Gastrocnemius medialis (tissue), 4 donors: ENCODE data around the gene ZMYND8. TPM values are rescaled to one million over a fixed set of nuclear protein-coding genes. Genes with fewer than 3 reads are reported as not detected.

Experiments used
- ATAC-seq, 2 donors: fragments of 150-250 bp; one replicate each; pipeline ENCODE4 v1.9.1; 2016
- DNase-seq, 2 donors: peaks; one replicate each; pipeline ENCODE4 v3.0.0-alpha.2; 2019
- H3K27ac ChIP-seq, 4 donors: fragments of 200-600 bp; sonication (generic); 1 replicate in 1 of 4; 2 replicates in 3 of 4; pipeline ENCODE4 v1.5.1; 2016 to 2018; ENCODE audit warnings: mild to moderate bottlenecking in 2 of 4, moderate library complexity in 1 of 4
- H3K27me3 ChIP-seq, 3 donors: fragments of 200-600 bp; sonication (generic) in 2 of 3; 1 replicate in 1 of 3; 2 replicates in 2 of 3; pipeline versions ENCODE4 v1.5.1 to v1.6.0; 2016 to 2019; ENCODE audit warnings: mild to moderate bottlenecking in 1 of 3, moderate library complexity in 1 of 3
- H3K36me3 ChIP-seq, 2 donors: fragments of 200-600 bp; sonication (generic) in 1 of 2; one replicate each; pipeline ENCODE4 v1.5.1; 2017 to 2018
- H3K4me1 ChIP-seq, 2 donors: fragments of 200-600 bp; sonication (generic) in 1 of 2; one replicate each; pipeline ENCODE4 v1.5.1; 2016 to 2017; ENCODE audit warnings: mild to moderate bottlenecking in 2 of 2
- H3K4me3 ChIP-seq, 4 donors: fragments of 200-600 bp; sonication (generic) in 3 of 4; 1 replicate in 1 of 4; 2 replicates in 3 of 4; pipeline ENCODE4 v1.5.1; 2016 to 2019; ENCODE audit warnings: mild to moderate bottlenecking in 2 of 4
- H3K9me3 ChIP-seq, 3 donors: fragments of 200-600 bp; sonication (generic) in 2 of 3; 1 replicate in 1 of 3; 2 replicates in 2 of 3; pipeline ENCODE4 v1.5.1; 2016 to 2019
- POLR2A ChIP-seq, 2 donors: fragments of 450-650 bp; IDR thresholded peaks; one replicate each; pipeline ENCODE4 v1.6.1; 2017; ENCODE audit warnings: antibody characterized with exemption in 2 of 2, mild to moderate bottlenecking in 2 of 2, moderate library complexity in 2 of 2
- in situ Hi-C, 4 donors: fragments of 200-750 bp; cut with MboI; loops; one replicate each; pipeline versions ENCODE4 v1.15.0 to v1.8.0; 2017; ENCODE audit warnings: low sequenced_read_pairs in 4 of 4
- intact Hi-C: fragments of 100-400 bp; cut with DNase I; formaldehyde crosslinking; loops from one replicate; pipeline ENCODE4 v1.15.1; 2023; ENCODE audit warnings: low total_unique reads
- total RNA-seq, 4 donors: library from RNA; depleted of rRNA; stranded (reverse); fragments of >200 nt; gene quantifications; one replicate each; pipeline versions ENCODE4 v1.1.0 to v1.2.3, GENCODE V29; 2016
- TF ChIP-seq, protein P1 (sequence below), 5 experiments: fragments of 450-650 bp in 3 of 5; fragments of 200-600 bp in 2 of 5; sonication (generic) in 2 of 5; IDR thresholded peaks in 4 of 5; conservative IDR thresholded peaks in 1 of 5; 1 replicate in 4 of 5; 2 replicates in 1 of 5; pipeline ENCODE4 v1.5.1; 2016 to 2019; ENCODE audit warnings: antibody characterized with exemption in 5 of 5, mild to moderate bottlenecking in 3 of 5, moderate library complexity in 3 of 5

ZMYND8 gene
- total RNA-seq, 4 donors from 2014 or later, result 15.1 to 32.2 (median 19.7) TPM

DNA sequence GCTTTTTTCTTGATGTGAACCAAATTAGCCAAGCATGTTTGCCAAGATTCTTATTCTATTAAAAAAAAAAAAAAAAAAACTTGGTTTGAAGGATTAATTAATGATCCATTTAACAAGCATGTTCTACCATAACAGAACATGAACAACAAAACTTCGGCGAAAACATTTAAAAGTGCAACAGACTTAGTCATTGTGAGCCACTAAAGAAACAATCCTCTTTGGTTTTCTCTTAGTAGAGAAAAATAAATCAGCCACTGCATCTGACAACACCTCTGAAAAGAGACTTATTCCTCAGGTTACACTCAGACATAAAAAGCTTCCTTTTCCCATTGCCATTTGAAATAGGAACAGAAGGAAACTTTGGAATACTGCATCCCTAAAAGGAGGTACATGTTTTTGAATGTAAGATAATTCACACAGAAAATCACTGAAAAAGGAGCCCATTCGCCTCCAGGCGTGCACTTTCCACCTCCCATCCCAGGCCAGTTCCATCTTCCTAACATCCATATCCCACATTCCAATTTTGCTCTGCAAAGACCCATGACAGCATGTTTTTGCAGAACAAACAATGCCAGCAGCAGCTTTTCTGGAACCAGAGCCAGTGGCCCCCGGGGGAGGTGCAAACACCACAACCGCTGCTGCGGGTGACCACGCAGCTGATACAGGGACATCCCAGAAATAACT lies 79.5 kb downstream of the ZMYND8 start:
- in situ Hi-C loops, result loop anchor here (5.0 to 10.0 kb wide), 3 partner anchors 105 to 348 kb away; no protein-coding TSS in a partner anchor
- Histone ChIP-seq H3K36me3 (peaks cover 0 to 27% of the 10 kb centered on the region in 2 donors), H3K9me3 (no peaks in the 10 kb centered on the region), H3K27me3 (no peaks in the 10 kb centered on the region), H3K4me3 (no peak overlapping the region), H3K27ac (peak overlapping the region; percentile 0 to 48 (median 20)), H3K4me1 (peaks cover 32 to 34% of the 10 kb centered on the region in 2 donors)
- intact Hi-C loops, result no loop called here
- no peak for ATAC-seq
- DNase-seq, result peak in 1 of 2 donors; percentile 49
- TF ChIP-seq POLR2A (IDR thresholded peaks at IDR 0.05), result no peak
- TF ChIP-seq, protein P1, sequence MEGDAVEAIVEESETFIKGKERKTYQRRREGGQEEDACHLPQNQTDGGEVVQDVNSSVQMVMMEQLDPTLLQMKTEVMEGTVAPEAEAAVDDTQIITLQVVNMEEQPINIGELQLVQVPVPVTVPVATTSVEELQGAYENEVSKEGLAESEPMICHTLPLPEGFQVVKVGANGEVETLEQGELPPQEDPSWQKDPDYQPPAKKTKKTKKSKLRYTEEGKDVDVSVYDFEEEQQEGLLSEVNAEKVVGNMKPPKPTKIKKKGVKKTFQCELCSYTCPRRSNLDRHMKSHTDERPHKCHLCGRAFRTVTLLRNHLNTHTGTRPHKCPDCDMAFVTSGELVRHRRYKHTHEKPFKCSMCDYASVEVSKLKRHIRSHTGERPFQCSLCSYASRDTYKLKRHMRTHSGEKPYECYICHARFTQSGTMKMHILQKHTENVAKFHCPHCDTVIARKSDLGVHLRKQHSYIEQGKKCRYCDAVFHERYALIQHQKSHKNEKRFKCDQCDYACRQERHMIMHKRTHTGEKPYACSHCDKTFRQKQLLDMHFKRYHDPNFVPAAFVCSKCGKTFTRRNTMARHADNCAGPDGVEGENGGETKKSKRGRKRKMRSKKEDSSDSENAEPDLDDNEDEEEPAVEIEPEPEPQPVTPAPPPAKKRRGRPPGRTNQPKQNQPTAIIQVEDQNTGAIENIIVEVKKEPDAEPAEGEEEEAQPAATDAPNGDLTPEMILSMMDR (IDR thresholded peaks at IDR 0.05 in 4 of 5, conservative IDR thresholded peaks at IDR 0.05 in 1 of 5), result no peak

DNA sequence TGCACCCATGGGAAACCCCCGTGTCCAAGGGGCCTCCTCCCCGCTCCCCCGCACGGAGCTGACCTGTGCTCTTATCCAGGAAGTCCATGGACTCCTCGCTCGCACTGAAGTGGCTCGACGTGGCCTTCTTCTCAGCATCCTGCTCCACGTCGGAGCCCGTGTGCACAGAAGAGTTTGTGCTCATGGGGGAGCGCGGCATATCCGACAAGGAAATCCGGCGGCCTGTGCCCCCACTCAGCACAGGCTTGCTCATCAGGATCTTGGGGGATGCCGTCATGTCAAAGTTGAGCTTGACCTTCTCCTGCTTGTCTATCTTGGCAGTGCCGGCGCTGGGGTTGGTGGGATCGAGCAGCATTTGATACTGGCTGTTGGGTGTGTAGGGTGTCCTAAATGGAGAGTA lies 80.2 kb downstream of the ZMYND8 start:
- Histone ChIP-seq H3K4me1 (peaks cover 32 to 34% of the 10 kb centered on the region in 2 donors), H3K27ac (peak overlapping the region in 2 of 4 donors; percentile 77 to 79), H3K9me3 (no peaks in the 10 kb centered on the region), H3K27me3 (no peaks in the 10 kb centered on the region), H3K36me3 (peaks cover 0 to 22% of the 10 kb centered on the region in 2 donors), H3K4me3 (no peak overlapping the region)
- in situ Hi-C loops, result loop anchor here (5.0 to 10.0 kb wide), 3 partner anchors 106 to 349 kb away; no protein-coding TSS in a partner anchor
- no peak for DNase-seq
- TF ChIP-seq, protein P1 (IDR thresholded peaks at IDR 0.05 in 4 of 5, conservative IDR thresholded peaks at IDR 0.05 in 1 of 5), result no peak
- no peak for TF ChIP-seq POLR2A (IDR thresholded peaks at IDR 0.05)
- intact Hi-C loops, result no loop called here
- no peak for ATAC-seq

DNA sequence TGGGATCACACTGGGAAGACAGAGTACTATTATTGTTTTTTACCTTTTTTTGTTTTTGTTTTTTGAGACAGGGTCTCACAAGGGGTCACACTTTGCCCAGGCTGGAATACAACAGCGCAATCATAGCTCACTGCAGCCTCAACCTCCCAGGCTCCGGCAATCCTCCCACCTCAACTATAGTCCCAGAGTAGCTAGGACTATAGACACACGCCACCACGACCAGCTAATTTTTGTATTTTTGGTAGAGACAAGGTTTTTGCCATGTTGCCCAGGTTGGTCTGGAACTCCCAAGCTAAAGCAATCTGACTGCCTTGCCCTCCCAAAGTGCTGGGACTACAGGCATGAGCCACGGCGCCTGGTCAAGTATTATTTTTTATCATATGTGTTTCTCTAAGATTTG lies 81.0 kb downstream of the ZMYND8 start:
- peaks cover 32 to 34% of the 10 kb centered on the region in 2 donors for H3K4me1 ChIP-seq
- H3K36me3 ChIP-seq, result peaks cover 0 to 17% of the 10 kb centered on the region in 2 donors
- TF ChIP-seq POLR2A (IDR thresholded peaks at IDR 0.05), result no peak
- TF ChIP-seq, protein P1 (IDR thresholded peaks at IDR 0.05 in 4 of 5, conservative IDR thresholded peaks at IDR 0.05 in 1 of 5), result no peak
- H3K27me3 ChIP-seq, result no peaks in the 10 kb centered on the region
- intact Hi-C loops, result no loop called here
- ATAC-seq (no peak), DNase-seq (no peak)
- H3K4me3 ChIP-seq, result no peak overlapping the region
- peak overlapping the region; percentile 63 to 80 (median 78) for H3K27ac ChIP-seq
- in situ Hi-C loops, result loop anchor here (5.0 to 10.0 kb wide), 3 partner anchors 107 to 349 kb away; no protein-coding TSS in a partner anchor
- no peaks in the 10 kb centered on the region for H3K9me3 ChIP-seq

DNA sequence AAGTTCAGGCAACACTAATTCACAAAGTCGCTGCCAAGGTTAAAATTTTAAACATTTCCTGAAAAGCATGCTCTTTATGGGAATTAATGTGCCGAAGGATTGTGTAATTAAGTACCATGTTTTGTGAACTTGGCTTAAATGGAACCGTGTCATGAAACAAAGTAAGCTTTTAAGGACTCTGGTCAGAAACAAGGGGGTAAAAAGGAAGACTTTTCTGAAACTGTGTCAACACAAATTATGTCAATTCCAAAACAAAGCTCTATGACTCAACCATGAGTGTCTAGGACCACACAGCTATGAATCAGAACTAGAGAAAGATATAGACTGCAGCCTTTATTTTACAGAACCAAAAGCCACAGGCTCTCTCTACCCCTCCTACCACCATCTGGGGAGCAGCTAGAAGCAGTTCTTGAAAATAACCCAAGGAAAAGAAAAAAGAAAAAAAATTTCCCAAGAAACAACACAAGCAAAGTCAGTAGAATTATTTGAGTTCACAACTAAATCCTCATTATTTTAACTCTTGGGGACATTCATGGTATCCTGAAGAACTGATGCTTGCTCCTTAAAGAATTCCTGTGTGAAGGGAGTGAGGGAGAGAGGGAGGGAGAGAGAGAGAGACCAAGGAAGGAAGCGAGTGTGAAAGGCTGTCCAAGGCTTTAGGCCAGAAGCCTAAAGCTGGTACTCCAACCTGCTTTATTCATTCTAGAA lies 81.9 kb downstream of the ZMYND8 start:
- DNase-seq (no peak), ATAC-seq (peak; percentile 49 to 75)
- Histone ChIP-seq H3K27ac (peak overlapping the region; percentile 63 to 80 (median 78)), H3K27me3 (no peaks in the 10 kb centered on the region), H3K4me3 (no peak overlapping the region), H3K36me3 (peaks cover 0 to 17% of the 10 kb centered on the region in 2 donors), H3K9me3 (no peaks in the 10 kb centered on the region), H3K4me1 (peaks cover 32 to 36% of the 10 kb centered on the region in 2 donors)
- intact Hi-C loops, result loop anchor here (5.0 kb wide), 2 partner anchors 228 to 348 kb away; partner anchors contain the start of gene NCOA3
- in situ Hi-C loops, result loop anchor here (5.0 to 25.0 kb wide), 4 partner anchors 108 to 350 kb away; no protein-coding TSS in a partner anchor
- TF ChIP-seq POLR2A (IDR thresholded peaks at IDR 0.05), result peak in 1 of 2 donors; percentile 52
- TF ChIP-seq, protein P1 (IDR thresholded peaks at IDR 0.05 in 4 of 5, conservative IDR thresholded peaks at IDR 0.05 in 1 of 5), result no peak
